ENCODE results near the gene SPEF1. TPM values are rescaled to one million over a fixed set of nuclear protein-coding genes. Genes with fewer than 3 reads are reported as not detected.

The SPEF1 gene
- polyA plus RNA-seq, 3 donors = 0.09 TPM; not detected in 2

DNA sequence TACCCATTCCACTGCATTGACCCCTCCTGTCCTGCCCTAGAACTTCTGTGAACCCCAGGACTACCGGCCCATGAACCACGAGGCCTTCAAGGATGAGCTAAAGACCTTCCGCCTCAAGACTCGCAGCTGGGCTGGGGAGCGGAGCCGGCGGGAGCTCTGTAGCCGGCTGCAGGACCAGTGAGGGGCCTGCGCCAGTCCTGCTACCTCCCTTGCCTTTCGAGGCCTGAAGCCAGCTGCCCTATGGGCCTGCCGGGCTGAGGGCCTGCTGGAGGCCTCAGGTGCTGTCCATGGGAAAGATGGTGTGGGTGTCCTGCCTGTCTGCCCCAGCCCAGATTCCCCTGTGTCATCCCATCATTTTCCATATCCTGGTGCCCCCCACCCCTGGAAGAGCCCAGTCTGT, 23.5 kb upstream of the SPEF1 start:
- H3K27me3 Mint-ChIP-seq (ENCODE audit: low read depth in 3 of 3) = peaks cover 0 to 1% (median 0%) of the 10 kb centered on the region in 3 donors
- no peak overlapping the region for H3K4me2 ChIP-seq (replicated peaks; ENCODE audit: extremely low read depth, low read length, poor library complexity, severe bottlenecking)

DNA sequence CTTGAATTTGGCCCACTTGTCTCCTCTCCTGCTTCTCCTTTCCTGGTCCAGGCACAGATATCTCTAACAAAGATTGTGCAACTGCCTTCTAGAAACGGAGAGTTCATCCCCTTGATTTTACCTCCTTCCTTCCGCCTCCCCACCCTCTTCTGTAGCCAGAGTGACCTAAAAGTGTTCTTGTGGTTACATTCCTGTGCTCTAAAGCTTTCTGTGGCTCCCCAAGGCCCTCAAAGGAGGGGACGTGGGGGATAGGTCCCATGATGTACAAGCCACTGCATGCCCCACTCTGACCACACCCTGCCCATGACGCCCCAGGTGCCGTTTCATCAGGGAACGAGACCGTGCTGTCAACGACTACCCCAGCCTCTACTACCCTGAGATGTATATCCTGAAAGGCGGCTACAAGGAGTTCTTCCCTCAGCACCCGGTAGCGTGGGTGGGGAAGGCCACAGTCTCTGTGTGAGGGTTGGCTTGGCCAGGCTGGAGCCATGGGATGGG, 23.1 kb upstream of the SPEF1 start:
- Mint-ChIP-seq H3K4me3 (peak overlapping the region in 1 of 2 donors; percentile 79), H3K27ac (peak overlapping the region; percentile 66 to 91 (median 87)), H3K27me3 (ENCODE audit: low read depth in 3 of 3) (peaks cover 0 to 1% (median 0%) of the 10 kb centered on the region in 3 donors), H3K36me3 (peaks cover 36 to 45% of the 10 kb centered on the region in 2 donors), H3K4me1 (peaks cover 63% of the 10 kb centered on the region), H3K9me3 (peaks cover 0 to 2% (median 0%) of the 10 kb centered on the region in 7 donors)
- TF ChIP-seq CTCF (IDR thresholded peaks at IDR 0.05) = no peak
- H3K4me1 ChIP-seq (ENCODE audit: control insufficient read depth in 1 of 2, insufficient read depth in 2 of 2, low read length in 2 of 2) = peaks cover 67 to 74% of the 10 kb centered on the region in 2 donors
- H3K36me3 ChIP-seq (replicated peaks in 1 of 2; ENCODE audit: control insufficient read depth in 1 of 2, insufficient read depth in 2 of 2, low read length in 2 of 2) = peaks cover 10 to 50% of the 10 kb centered on the region in 2 donors
- H3K27me3 ChIP-seq (ENCODE audit: control insufficient read depth in 2 of 2, insufficient read depth in 2 of 2, low read length in 2 of 2) = no peaks in the 10 kb centered on the region
- 40% methylated on average over 5 of the region's 11 CpGs for WGBS (ENCODE audit: insufficient coverage)
- intact Hi-C loops (cut with micrococcal nuclease) = no loop called here
- DNase-seq = peak in 2 of 3 donors; percentile 46 to 61
- H3K4me2 ChIP-seq (replicated peaks; ENCODE audit: extremely low read depth, low read length, poor library complexity, severe bottlenecking) = peak overlapping the region; percentile 40
- H3K9ac ChIP-seq (ENCODE audit: insufficient read depth, low read length, poor library complexity, severe bottlenecking) = no peak overlapping the region
- no peaks in the 10 kb centered on the region for H3K9me3 ChIP-seq (replicated peaks in 1 of 2; ENCODE audit: control insufficient read depth in 1 of 2, insufficient read depth in 1 of 2, low read length in 2 of 2)
- peaks cover 16% of the 10 kb centered on the region for H3K79me2 ChIP-seq (ENCODE audit: insufficient read depth, low read length)
- H3K4me3 ChIP-seq (replicated peaks in 1 of 3; ENCODE audit: low read depth in 2 of 3, low read length in 3 of 3) = peak overlapping the region in 1 of 3 experiments; percentile 4
- no peaks in the 10 kb centered on the region for H4K20me1 ChIP-seq (ENCODE audit: insufficient read depth, low read length)
- H3K27ac ChIP-seq (ENCODE audit: low read depth in 1 of 2, low read length in 2 of 2) = peak overlapping the region; percentile 45 to 76
- no peak overlapping the region for H2AFZ ChIP-seq (ENCODE audit: insufficient read depth, low read depth, low read length, poor library complexity, severe bottlenecking)

More for the DNA sequence above, 23.5 kb upstream of the SPEF1 start:
- Histone ChIP-seq H3K9ac (ENCODE audit: insufficient read depth, low read length, poor library complexity, severe bottlenecking) (no peak overlapping the region), H3K27ac (ENCODE audit: low read depth in 1 of 2, low read length in 2 of 2) (peak overlapping the region; percentile 29 to 76), H3K4me1 (ENCODE audit: control insufficient read depth in 1 of 2, insufficient read depth in 2 of 2, low read length in 2 of 2) (peaks cover 71 to 77% of the 10 kb centered on the region in 2 donors), H3K79me2 (ENCODE audit: insufficient read depth, low read length) (peaks cover 16% of the 10 kb centered on the region), H3K4me3 (replicated peaks in 1 of 3; ENCODE audit: low read depth in 2 of 3, low read length in 3 of 3) (no peak overlapping the region), H4K20me1 (ENCODE audit: insufficient read depth, low read length) (no peaks in the 10 kb centered on the region), H3K36me3 (replicated peaks in 1 of 2; ENCODE audit: control insufficient read depth in 1 of 2, insufficient read depth in 2 of 2, low read length in 2 of 2) (peaks cover 10 to 48% of the 10 kb centered on the region in 2 donors), H3K27me3 (ENCODE audit: control insufficient read depth in 2 of 2, insufficient read depth in 2 of 2, low read length in 2 of 2) (no peaks in the 10 kb centered on the region), H3K9me3 (replicated peaks in 1 of 2; ENCODE audit: control insufficient read depth in 1 of 2, insufficient read depth in 1 of 2, low read length in 2 of 2) (no peaks in the 10 kb centered on the region), H2AFZ (ENCODE audit: insufficient read depth, low read depth, low read length, poor library complexity, severe bottlenecking) (no peak overlapping the region)
- Mint-ChIP-seq H3K36me3 (peaks cover 36 to 45% of the 10 kb centered on the region in 2 donors), H3K27ac (peak overlapping the region in 5 of 7 donors; percentile 19 to 86 (median 53)), H3K4me1 (peaks cover 66% of the 10 kb centered on the region), H3K4me3 (no peak overlapping the region), H3K9me3 (peaks cover 0 to 2% (median 0%) of the 10 kb centered on the region in 7 donors)
- WGBS (ENCODE audit: insufficient coverage) = 91% methylated on average over 11 of the region's 11 CpGs
- TF ChIP-seq CTCF (IDR thresholded peaks at IDR 0.05) = no peak
- intact Hi-C loops (cut with micrococcal nuclease) = no loop called here
- DNase-seq = no peak
